Heart left ventricle (tissue), 13 donors: Measurements from ENCODE around the gene N4BP2.

Experiments
- POLR2A ChIP-seq, 2 donors: fragments of 450-650 bp; IDR thresholded peaks; one replicate each; pipeline ENCODE4 v1.6.1; 2017; ENCODE audit warnings: antibody characterized with exemption in 2 of 2, mild to moderate bottlenecking in 2 of 2, moderate library complexity in 2 of 2
- TF ChIP-seq, protein P1 (sequence below), 12 donors: fragments of 200-600 bp; sonication (generic) in 4 of 12; IDR thresholded peaks; one replicate each; pipeline versions ENCODE4 v1.5.0 to v1.8.0; 2018 to 2022; ENCODE audit warnings: antibody characterized with exemption in 12 of 12, mild to moderate bottlenecking in 5 of 12
- donor health status: ischemic (EF 13 %, LVEDD 7.1; RV severe dilation, severe dysfunction).
- donor health status: DM: no; HTN: yes; CAD: no.
- donor health status: DM: no; HTN: no; CAD: no.
- donor health status: ischemic (EF 25% LVEDD 6.9; RV normal size, moderate dysfunction).
- donor health status: ischemic (EF 25% LVEDD 5.7; RV mildly dilated, moderate dysfunction).
- donor health status: ischemic (EF 35%, LVEDD 5.7; RV mildly dilated, moderate dysfunction).
- donor health status: nonischemic (EF 11% LVEDD 7.7; RV severe dilation, severe dysfunction).
- donor health status: DM: yes; HTN: yes; CAD: no.
- donor health status: PGD.
- donor health status: ischemic (EF 29% LVEDD 5.4; RV normal size, mild dysfunction).
- donor health status: nonischemic (EF 23%, LVEDD 6.1; RV moderate dilation, normal function).

DNA sequence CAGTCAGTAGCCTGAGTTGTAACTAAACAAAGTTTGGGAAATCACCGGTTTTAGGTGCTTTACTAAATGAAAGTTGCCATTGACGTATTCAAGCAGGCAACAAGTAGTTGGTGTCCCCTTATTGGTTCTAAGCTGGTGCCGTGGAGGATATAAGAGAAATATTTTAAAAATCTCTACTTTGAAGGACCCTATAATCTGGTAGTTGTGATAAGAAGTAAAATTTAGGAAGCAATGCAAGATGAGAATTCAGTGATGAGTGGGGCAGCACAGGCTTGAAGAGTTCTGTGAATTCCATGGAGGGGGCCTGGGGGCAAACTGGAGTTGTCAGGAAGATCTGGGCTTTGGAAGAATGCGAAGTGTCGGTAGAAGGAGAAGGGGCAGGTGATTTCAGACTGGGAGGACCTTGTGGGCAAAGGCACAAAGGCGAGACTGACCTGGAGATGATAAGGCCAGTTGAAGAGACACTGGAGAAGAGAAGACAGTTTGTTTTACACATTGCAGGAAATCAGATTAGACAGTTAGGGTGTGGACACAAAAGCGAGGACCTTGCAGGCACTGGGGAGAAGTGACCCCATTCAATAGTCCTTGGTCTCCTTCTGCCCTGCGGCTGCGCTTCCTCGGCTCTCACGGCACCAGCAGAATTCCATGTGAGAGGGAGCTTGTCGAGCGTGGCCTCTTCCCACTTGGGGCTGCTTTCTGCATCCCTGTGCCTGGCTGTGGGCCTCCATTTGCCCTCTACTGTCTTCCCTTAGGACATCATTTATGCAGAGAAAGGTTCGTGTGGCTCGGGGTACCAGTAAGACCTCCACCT lies 141.4 kb downstream of the N4BP2 start:
- TF ChIP-seq POLR2A (IDR thresholded peaks at IDR 0.05): no peak
- TF ChIP-seq, protein P1, sequence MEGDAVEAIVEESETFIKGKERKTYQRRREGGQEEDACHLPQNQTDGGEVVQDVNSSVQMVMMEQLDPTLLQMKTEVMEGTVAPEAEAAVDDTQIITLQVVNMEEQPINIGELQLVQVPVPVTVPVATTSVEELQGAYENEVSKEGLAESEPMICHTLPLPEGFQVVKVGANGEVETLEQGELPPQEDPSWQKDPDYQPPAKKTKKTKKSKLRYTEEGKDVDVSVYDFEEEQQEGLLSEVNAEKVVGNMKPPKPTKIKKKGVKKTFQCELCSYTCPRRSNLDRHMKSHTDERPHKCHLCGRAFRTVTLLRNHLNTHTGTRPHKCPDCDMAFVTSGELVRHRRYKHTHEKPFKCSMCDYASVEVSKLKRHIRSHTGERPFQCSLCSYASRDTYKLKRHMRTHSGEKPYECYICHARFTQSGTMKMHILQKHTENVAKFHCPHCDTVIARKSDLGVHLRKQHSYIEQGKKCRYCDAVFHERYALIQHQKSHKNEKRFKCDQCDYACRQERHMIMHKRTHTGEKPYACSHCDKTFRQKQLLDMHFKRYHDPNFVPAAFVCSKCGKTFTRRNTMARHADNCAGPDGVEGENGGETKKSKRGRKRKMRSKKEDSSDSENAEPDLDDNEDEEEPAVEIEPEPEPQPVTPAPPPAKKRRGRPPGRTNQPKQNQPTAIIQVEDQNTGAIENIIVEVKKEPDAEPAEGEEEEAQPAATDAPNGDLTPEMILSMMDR (IDR thresholded peaks at IDR 0.05): no peak
